IPS DF 6.9 (cell line): ENCODE measurements around the gene GDF15.
"Not testable (repeated sequence)": the region's sequence is repeated elsewhere in the genome, so short reads cannot be mapped to it uniquely, and the experiment has no call there.

Experiments
- DNase-seq: peaks from one replicate; pipeline ENCODE4 v3.0.0-alpha.2; 2013; ENCODE audit warnings: low read depth, low spot score
- H3K27ac ChIP-seq: one replicate; pipeline ENCODE4 v1.5.1; 2013; ENCODE audit warnings: low read length, control low read depth
- H3K27me3 ChIP-seq: 2 replicates; pipeline ENCODE4 v1.6.1; 2013; ENCODE audit warnings: mild to moderate bottlenecking, low read length; ENCODE audit not compliant: control insufficient read depth, insufficient read depth
- H3K36me3 ChIP-seq: 2 replicates; pipeline ENCODE4 v1.6.1; 2013; ENCODE audit warnings: low read length; ENCODE audit not compliant: control insufficient read depth, insufficient read depth
- H3K4me1 ChIP-seq: 2 replicates; pipeline ENCODE4 v1.6.1; 2013; ENCODE audit warnings: low read length; ENCODE audit not compliant: control insufficient read depth, insufficient read depth
- H3K4me3 ChIP-seq: 2 replicates; pipeline ENCODE4 v1.5.1; 2013; ENCODE audit warnings: mild to moderate bottlenecking, low read length
- H3K9me3 ChIP-seq: 2 replicates; pipeline ENCODE4 v1.6.1; 2013; ENCODE audit warnings: low read length, inconsistent platforms; ENCODE audit not compliant: control insufficient read depth, insufficient read depth
- WGBS: extraction: QIAGEN DNeasy Blood & Tissue Kit; methylation state at CpG from one replicate; pipeline ENCODE4 v1.1.7; 2013; ENCODE audit warnings: mixed read lengths, missing lambda C conversion rate; ENCODE audit not compliant: insufficient read length, insufficient coverage; 5-methylcytosine and 5-hydroxymethylcytosine counted together

The GDF15 gene

GRCh38 chr19:18380843-18381242 lies 5.1 kb upstream of the GDF15 start:
- Histone ChIP-seq H3K27ac (no peak overlapping the region), H3K36me3 (no peaks in the 10 kb centered on the region), H3K27me3 (no peaks in the 10 kb centered on the region), H3K9me3 (no peaks in the 10 kb centered on the region), H3K4me1 (0 out of 2 replicates have a peak, but pooled peaks cover 2% of the 10 kb centered on the region), H3K4me3 (no peak overlapping the region)
- DNase-seq = no peak
- no CpG with 5 or more reads among the region's 3 CpGs for WGBS

- H3K4me1 ChIP-seq, H3K36me3 ChIP-seq, H3K4me3 ChIP-seq, H3K27ac ChIP-seq, DNase-seq, H3K9me3 ChIP-seq, H3K27me3 ChIP-seq: not testable (repeated sequence)
- WGBS = no CpG with 5 or more reads among the region's 11 CpGs
These were observed 2.3 kb upstream of the GDF15 start for GRCh38 chr19:18383622-18384021.

DNA sequence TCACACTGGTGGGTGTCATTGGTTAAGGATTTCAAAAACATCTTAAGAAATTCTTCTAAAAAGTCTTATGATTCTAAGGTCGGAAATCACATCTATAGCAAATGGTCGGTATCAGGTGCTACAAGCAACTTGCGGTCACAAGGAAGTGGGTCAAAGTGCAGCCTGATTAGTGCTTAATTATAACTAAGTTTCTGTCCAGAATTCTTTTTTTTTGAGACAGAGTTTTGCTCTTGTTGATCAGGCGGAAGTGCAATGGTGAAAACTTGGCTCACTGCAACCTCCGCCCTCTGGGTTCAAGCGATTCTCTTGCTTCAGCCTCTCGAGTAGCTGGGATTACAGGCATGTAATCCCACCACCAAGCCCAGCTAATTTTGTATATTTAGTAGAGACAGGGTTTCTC lies 1.2 kb upstream of the GDF15 start:
- no peak overlapping the region for H3K27ac ChIP-seq
- H3K4me3 ChIP-seq = no peak overlapping the region
- no peaks in the 10 kb centered on the region for H3K36me3 ChIP-seq
- H3K27me3 ChIP-seq = no peaks in the 10 kb centered on the region
- no CpG with 5 or more reads among the region's 7 CpGs for whole genome bisulfite sequencing
- H3K4me1 ChIP-seq = peaks cover 4% of the 10 kb centered on the region; the same call in 1 of the 2 replicates
- no peak for DNase-seq
- H3K9me3 ChIP-seq = no peaks in the 10 kb centered on the region

DNA sequence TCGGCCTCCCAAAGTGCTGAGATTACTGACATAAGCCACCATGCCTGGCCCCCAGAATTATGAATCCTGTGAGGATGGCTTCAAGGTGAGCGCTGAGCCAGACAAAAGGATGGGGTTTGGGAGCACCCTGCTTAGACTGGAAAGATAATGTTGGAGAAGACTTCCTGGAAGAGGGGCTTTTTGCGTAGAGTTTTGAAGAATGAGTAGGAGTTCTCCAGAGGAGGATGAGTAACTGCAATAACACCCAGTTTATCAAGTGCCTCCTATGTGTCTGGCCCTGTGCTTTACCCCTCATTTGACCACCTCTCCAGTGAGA lies 641 bp upstream of the GDF15 start:
- H3K36me3 ChIP-seq = no peaks in the 10 kb centered on the region
- no peak for DNase-seq
- no peaks in the 10 kb centered on the region for H3K27me3 ChIP-seq
- no peaks in the 10 kb centered on the region for H3K9me3 ChIP-seq
- H3K4me3 ChIP-seq = no peak overlapping the region
- peaks cover 4% of the 10 kb centered on the region; the same call in 1 of the 2 replicates for H3K4me1 ChIP-seq
- no peak overlapping the region for H3K27ac ChIP-seq
- WGBS = no CpG with 5 or more reads among the region's 3 CpGs

GRCh38 chr19:18386543-18387271 lies 749 bp downstream of the GDF15 start:
- Histone ChIP-seq H3K36me3 (no peaks in the 10 kb centered on the region), H3K4me3 (no peak overlapping the region), H3K4me1 (peaks cover 4% of the 10 kb centered on the region; the same call in 1 of the 2 replicates), H3K9me3 (no peaks in the 10 kb centered on the region), H3K27ac (no peak overlapping the region), H3K27me3 (no peaks in the 10 kb centered on the region)
- no peak for DNase-seq
- no CpG with 5 or more reads among the region's 14 CpGs for WGBS

GRCh38 chr19:18388100-18388959 lies 2.4 kb downstream of the GDF15 start:
- WGBS = no CpG with 5 or more reads among the region's 86 CpGs
- Histone ChIP-seq H3K27me3 (no peaks in the 10 kb centered on the region), H3K36me3 (no peaks in the 10 kb centered on the region), H3K4me1 (peaks cover 3% of the 10 kb centered on the region; the same call in 1 of the 2 replicates), H3K27ac (no peak overlapping the region), H3K9me3 (no peaks in the 10 kb centered on the region), H3K4me3 (peak overlapping the region; percentile 6; the same call in 1 of the 2 replicates)
- DNase-seq = no peak

GRCh38 chr19:18388960-18389725 lies 3.2 kb downstream of the GDF15 start:
- no peaks in the 10 kb centered on the region for H3K9me3 ChIP-seq
- H3K27ac ChIP-seq = no peak overlapping the region
- H3K27me3 ChIP-seq = no peaks in the 10 kb centered on the region
- H3K4me1 ChIP-seq = peaks cover 3% of the 10 kb centered on the region; the same call in 1 of the 2 replicates
- WGBS = no CpG with 5 or more reads among the region's 13 CpGs
- H3K36me3 ChIP-seq = no peaks in the 10 kb centered on the region
- H3K4me3 ChIP-seq = no peak overlapping the region
- DNase-seq = no peak

DNA sequence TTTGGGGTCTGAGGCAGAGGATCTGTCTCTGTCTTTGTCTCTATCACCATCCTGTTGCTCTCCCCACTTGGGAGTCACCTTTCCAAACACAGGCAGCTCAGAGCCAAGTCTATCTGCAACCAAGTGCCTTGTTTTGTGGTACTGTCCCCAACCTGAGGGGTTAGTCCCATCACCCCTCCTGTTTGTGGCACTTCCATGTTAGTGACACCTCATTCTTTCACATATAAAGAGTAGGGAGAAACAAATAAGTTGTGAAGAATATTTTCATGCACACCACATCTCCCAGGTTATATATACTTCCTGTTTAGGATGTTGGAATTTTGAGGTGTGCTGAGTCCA lies 3.7 kb downstream of the GDF15 start:
- no peak for DNase-seq
- H3K9me3 ChIP-seq = no peaks in the 10 kb centered on the region
- no peaks in the 10 kb centered on the region for H3K36me3 ChIP-seq
- H3K27ac ChIP-seq = no peak overlapping the region
- no peaks in the 10 kb centered on the region for H3K27me3 ChIP-seq
- peaks cover 3% of the 10 kb centered on the region; the same call in 1 of the 2 replicates for H3K4me1 ChIP-seq
- no peak overlapping the region for H3K4me3 ChIP-seq

GRCh38 chr19:18390065-18390907 lies 4.3 kb downstream of the GDF15 start:
- peaks cover 3% of the 10 kb centered on the region; the same call in 1 of the 2 replicates for H3K4me1 ChIP-seq
- H3K27me3 ChIP-seq = no peaks in the 10 kb centered on the region
- no peak for DNase-seq
- no peak overlapping the region for H3K4me3 ChIP-seq
- WGBS = no CpG with 5 or more reads among the region's 6 CpGs
- H3K36me3 ChIP-seq = no peaks in the 10 kb centered on the region
- no peak overlapping the region for H3K27ac ChIP-seq
- no peaks in the 10 kb centered on the region for H3K9me3 ChIP-seq
